Sigmoid colon (tissue), 4 donors: ENCODE data around the gene ZNF614.
A peak's percentile ranks its signal among the peaks of the same experiment; 100 is the strongest.

Source experiments
- CTCF ChIP-seq, 4 experiments: fragments of 450-650 bp in 3 of 4; fragments of 200-600 bp in 1 of 4; IDR thresholded peaks; one replicate each; pipeline ENCODE4 v1.5.1; 2016 to 2019; ENCODE audit warnings: antibody characterized with exemption in 4 of 4, mild to moderate bottlenecking in 3 of 4, moderate library complexity in 2 of 4
- EP300 ChIP-seq, 4 donors: sonication (generic); formaldehyde crosslinking; IDR thresholded peaks; one replicate each; pipeline ENCODE4 v1.6.1; 2017; ENCODE audit warnings: antibody characterized with exemption in 4 of 4
- POLR2AphosphoS5 ChIP-seq, 4 donors: sonication (generic); formaldehyde crosslinking; IDR thresholded peaks; one replicate each; pipeline ENCODE4 v1.6.1; 2017; ENCODE audit warnings: antibody characterized with exemption in 4 of 4

GRCh38 chr19:52048555-52049501 is 20.6 kb upstream of the ZNF614 start, which contains the start of gene ZNF432:
- peak in 1 of 4 donors; percentile 8 for TF ChIP-seq EP300 (IDR thresholded peaks at IDR 0.05)
- TF ChIP-seq POLR2AphosphoS5 (IDR thresholded peaks at IDR 0.05) = peak; percentile 34 to 79 (median 74)
- no peak for TF ChIP-seq CTCF (IDR thresholded peaks at IDR 0.05)
